Activated naive CD4-positive, alpha-beta T cell treated with anti-CD3 and anti-CD28 coated beads for 36 hours (primary cell): ENCODE data around the gene CCNH. TPM values are rescaled to one million over a fixed set of nuclear protein-coding genes. Genes with fewer than 3 reads are reported as not detected.

Source experiments
- CTCF ChIA-PET: fragments of 350-600 bp; sonication (Branson Sonifier 250); formaldehyde crosslinking; loops from one replicate; lab custom pipeline; 2021; ENCODE audit warnings: antibody characterized with exemption; lab: Charles Lee
- DNase-seq: peaks from one replicate; pipeline ENCODE4 v3.0.0-alpha.2; 2020
- H3K27ac Mint-ChIP-seq: one replicate; pipeline ENCODE4 v1.8.0; 2021; ENCODE audit warnings: mild to moderate bottlenecking, mixed read lengths
- H3K27me3 Mint-ChIP-seq: one replicate; pipeline ENCODE4 v1.8.0; 2021; ENCODE audit warnings: low read depth, mixed read lengths
- H3K36me3 Mint-ChIP-seq: one replicate; pipeline ENCODE4 v1.8.0; 2021; ENCODE audit warnings: low read depth, mixed read lengths
- H3K4me1 Mint-ChIP-seq: one replicate; pipeline ENCODE4 v1.8.0; 2021; ENCODE audit warnings: low read depth, mixed read lengths
- H3K4me3 Mint-ChIP-seq: one replicate; pipeline ENCODE4 v1.8.0; 2021; ENCODE audit warnings: mild to moderate bottlenecking, moderate library complexity, mixed read lengths
- H3K9me3 Mint-ChIP-seq: one replicate; pipeline ENCODE4 v1.8.0; 2021; ENCODE audit warnings: mixed read lengths
- intact Hi-C: fragments of 100-400 bp; cut with micrococcal nuclease; formaldehyde crosslinking; loops from one replicate; pipeline ENCODE4 v1.15.1; 2023
- total RNA-seq, 2 experiments: library from RNA; stranded (reverse); gene quantifications; one replicate each; pipeline ENCODE4 v1.2.3, GENCODE V29; 2021

The CCNH gene
- total RNA-seq, 2 experiments from 2014 or later, result 58.1 to 61.6 TPM

DNA sequence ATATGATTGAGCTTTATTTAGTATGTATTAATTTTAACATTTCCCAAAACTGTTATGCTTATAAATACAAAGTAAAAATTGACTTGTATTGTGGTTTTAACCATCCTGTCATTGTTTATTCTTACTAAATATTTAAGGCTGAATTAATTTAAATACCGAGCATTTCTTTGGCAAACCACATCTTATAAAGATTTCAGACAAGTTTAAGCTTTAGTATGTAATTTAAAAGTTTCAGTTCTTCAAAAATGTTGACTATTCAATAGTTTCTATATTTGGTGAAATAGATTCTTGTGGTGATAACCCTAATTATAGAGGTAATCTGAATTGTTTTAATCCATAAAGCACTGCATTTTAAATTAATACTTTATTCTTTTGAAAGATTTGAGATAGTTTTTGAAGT is 65.5 kb downstream of the CCNH start:
- Mint-ChIP-seq H3K9me3 (peaks cover 2% of the 10 kb centered on the region), H3K4me3 (no peak overlapping the region), H3K4me1 (peaks cover 5% of the 10 kb centered on the region), H3K27me3 (no peaks in the 10 kb centered on the region), H3K36me3 (peaks cover 23% of the 10 kb centered on the region), H3K27ac (no peak overlapping the region)
- no peak for DNase-seq
- CTCF ChIA-PET, result no interaction called here
- intact Hi-C loops, result no loop called here

Other genes starting within 250 kb of the CCNH start
- 10 to 100 TPM; 15.4 to 16.2 TPM for gene RASA1, start 145.0 kb downstream of the CCNH start, total RNA-seq